HG02588 (cell line): ENCODE measurements around the gene MRPS22.
"Not testable (repeated sequence)": the region's sequence is repeated elsewhere in the genome, so short reads cannot be mapped to it uniquely, and the experiment has no call there.

Experiments used
- ATAC-seq: cut with Tn5 transposase; IDR thresholded peaks from one replicate; pipeline ENCODE4 v1.9.1; 2021; ENCODE audit warnings: mild to moderate bottlenecking, moderate library complexity; ENCODE audit not compliant: unreplicated experiment

The MRPS22 gene

GRCh38 chr3:139334675-139335074 is 9.1 kb upstream of the MRPS22 start:
- ATAC-seq: not testable (repeated sequence)

GRCh38 chr3:139338405-139338804 is 5.4 kb upstream of the MRPS22 start:
- ATAC-seq: no peak

DNA sequence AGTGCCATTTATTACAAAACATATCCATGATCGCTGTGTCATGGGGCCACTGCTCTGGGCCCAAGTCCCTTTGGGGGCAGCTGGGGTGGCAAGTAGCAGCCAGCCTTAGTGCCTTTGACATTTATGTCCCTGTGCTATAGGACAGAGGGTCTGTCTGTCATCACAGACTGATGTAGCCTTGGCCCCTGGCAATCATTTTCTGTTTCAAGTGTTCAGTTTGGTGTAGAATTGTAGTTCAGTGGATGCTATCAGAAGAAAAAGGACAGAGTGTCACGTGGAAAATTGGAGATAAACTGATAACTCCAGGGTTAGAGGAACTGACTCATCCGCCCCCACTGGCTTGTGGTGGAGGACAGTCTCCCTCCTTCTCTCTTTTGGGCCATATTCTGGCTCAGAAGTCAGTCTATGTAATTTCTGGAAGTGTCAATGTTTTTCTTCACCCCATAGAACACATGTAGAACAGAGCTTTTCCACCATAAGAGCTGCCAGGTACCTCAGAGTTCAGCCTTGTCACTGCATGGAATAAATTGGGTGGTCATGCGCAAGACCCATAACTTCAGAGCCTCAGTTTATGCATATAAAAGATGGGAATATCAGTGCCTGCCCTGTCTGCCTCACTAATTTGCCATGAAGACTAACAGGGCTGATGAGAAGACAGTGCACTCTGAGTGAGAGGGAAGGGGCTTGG is 4.5 kb upstream of the MRPS22 start:
- ATAC-seq: no peak

GRCh38 chr3:139340784-139341183 is 3.0 kb upstream of the MRPS22 start:
- no peak for ATAC-seq

DNA sequence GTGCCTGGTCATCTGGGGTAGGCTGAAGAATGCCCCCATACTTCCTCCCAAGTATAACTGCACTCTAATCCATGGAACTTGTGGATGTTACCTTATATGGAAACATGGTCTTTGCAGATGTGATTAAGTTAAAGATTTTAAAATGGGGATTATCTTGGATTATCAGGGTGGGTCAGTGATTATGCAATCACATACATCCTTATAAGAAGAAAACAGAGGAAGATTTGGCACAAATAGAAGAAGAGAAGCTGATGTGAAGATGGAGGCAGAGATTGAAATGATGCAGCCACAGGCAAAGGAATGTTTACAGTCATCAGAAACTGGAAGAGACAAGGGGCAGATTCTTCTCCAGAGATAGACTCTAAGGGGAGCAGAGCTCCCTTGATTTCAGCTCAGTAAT is 1.8 kb upstream of the MRPS22 start:
- no peak for ATAC-seq

- no peak for ATAC-seq
Measured at GRCh38 chr3:139346771-139347170, 3.0 kb downstream of the MRPS22 start.

- peak; percentile 41 for ATAC-seq
Measured at GRCh38 chr3:139353920-139354556, 10.2 kb downstream of the MRPS22 start.

GRCh38 chr3:139354661-139355060 is 10.8 kb downstream of the MRPS22 start:
- ATAC-seq: no peak

DNA sequence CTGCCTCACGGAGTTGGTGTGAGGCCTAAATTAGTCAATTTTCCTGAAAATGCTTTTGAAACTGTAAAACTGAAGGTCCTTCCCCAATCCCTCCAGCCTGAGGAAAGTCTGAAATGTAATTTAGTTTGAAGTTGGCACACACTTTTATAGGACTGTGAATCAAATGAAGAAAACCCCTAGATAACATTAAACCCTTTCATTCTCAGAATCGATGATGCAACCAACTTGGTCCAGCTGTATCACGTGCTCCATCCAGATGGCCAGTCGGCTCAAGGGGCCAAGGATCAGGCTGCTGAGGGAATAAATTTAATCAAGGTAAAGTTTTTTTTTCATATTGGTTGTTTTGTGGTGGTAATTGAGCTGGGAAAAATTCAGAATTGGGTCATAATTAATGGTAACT is 11.7 kb downstream of the MRPS22 start:
- no peak for ATAC-seq

GRCh38 chr3:139355891-139356290 is 12.1 kb downstream of the MRPS22 start:
- no peak for ATAC-seq

- ATAC-seq: peak; percentile 47
Measured at GRCh38 chr3:139357899-139358298, 14.1 kb downstream of the MRPS22 start.

DNA sequence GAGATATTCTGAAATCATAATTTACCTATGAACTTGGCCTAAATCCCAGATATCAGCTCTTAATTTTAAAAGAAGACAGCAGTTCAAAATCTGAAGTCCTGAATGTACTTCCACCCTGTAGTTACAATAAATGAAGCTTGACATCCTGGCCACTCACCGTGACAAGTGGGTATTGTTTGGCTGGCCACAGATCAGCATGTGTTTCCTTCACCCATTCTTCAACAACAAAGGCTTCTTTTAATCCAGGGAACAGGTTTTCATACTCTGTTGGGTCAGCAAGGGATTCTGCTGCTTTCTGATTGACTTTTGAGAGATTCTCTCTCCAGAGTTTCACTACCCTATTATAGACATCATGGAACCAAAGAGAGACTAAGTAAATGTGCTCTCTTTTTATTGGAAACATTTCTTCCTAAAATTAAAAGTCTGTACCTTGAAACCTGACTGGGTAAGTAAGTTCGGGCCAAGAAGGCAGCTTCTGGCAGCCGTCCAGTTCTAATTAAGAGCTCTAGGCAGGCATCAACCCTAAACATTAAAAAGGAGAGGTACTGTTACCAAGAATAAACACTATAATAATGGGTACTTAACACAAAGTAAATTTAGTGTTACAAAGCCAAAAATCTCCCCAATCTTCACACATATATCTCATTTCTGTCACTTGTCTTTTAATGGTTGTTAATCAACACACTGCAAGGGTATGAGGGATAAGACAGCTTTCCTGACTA is 15.2 kb downstream of the MRPS22 start:
- ATAC-seq: no peak

DNA sequence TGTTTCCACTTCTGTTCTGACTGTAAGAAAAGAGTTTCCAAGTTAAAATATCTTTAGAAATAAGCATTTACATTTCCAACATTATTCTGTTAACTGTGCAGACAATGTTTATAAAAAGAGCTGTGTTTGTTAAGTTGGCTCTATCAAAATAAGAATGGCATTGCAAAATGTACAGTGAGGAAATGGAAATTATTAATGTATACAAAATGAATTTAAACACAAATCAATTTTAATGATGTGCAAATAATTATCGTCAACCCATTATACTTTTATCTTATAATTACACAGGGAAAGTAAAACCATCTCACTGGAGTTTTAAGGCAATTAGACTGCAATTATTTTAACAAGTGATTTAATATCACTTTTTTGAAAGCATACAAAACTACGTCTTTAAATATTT is 17.5 kb downstream of the MRPS22 start:
- ATAC-seq: no peak

DNA sequence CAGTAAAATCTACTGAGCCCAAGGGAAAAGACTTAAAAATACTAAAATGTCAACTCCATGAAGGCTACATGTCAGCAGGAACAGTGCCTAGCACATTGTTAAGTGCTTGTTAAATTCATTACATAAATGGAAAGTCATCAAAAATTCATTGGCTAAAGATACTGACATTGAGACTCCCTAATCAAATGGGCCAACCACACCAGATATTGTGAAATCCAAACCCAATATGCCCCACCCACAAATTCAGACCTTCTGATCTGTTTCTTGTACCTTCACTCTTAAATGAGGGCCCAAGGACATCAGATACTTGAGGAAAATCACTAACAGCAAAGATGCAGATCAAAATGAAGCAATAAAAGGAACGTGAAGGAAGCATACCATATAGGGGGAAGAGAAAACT is 20.7 kb downstream of the MRPS22 start:
- ATAC-seq: no peak

DNA sequence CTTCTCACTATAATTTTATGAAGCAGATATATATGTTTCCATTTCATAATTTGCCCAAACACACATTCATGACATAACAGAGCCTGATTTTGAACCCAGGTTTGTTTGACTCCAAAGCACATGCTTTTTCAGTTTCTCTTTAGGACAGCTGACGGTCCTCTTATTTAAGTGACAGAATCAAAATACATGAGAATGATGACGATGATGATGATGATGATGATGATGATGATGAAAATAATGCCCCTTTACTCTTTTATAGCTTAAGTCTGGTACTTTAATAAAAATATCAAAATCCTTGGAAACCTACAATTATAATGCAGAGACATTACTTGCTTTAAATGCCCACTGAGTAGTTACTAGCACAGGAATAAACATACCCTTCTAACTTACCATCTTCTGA is 30.3 kb downstream of the MRPS22 start:
- ATAC-seq: no peak

DNA sequence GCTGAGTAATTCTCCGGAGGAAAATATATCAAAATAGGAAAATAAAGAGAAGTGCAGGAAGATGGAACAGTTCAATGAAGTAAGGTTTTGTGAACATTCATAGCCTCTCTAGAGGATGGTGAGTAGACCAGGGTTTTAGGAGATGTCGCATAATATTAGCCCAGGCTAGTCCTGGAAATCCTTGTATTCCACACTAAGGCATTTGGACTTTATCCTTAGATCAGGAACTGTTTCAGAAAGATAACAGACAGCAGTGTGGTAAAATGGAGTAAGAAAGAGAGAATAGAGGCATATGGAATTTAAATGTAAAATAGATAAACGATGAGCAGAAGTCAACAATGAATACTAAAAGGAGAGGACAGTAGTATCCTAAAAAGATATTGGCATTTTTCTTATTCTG is 33.6 kb downstream of the MRPS22 start:
- no peak for ATAC-seq

DNA sequence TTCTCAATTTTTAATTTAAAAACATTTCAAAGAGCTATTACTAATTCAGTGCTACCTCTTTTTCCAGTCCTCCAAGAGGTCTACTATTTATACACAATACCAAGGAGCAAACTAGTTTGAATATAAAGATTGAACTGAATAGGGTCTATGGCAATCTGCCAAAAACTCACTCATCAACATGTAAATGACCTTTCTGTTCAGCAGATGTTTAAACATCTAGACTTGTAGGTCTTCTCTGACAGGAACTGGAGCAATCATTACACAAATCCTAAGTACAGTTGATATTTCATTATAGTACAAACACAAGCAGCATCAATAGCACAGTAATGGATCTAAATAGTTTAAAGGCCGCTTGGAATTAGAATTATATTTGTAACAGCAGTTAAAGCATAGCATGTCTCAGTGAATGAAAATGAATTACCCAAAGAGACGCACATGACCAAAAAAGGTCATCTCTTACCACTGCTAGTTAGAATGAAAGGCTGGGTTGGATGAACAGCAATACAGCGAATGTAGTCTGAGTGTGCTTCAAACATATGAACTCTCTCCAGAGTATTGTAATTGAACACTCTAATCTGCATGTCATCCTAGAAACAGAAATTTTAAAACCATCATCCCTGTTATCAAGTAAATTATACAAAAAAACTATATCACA is 34.9 kb downstream of the MRPS22 start:
- ATAC-seq: no peak

- no peak for ATAC-seq
Measured at GRCh38 chr3:139380575-139380974, 36.8 kb downstream of the MRPS22 start.

- ATAC-seq: not testable (repeated sequence)
Measured at GRCh38 chr3:139382291-139382690, 38.5 kb downstream of the MRPS22 start.

GRCh38 chr3:139388077-139388476 is 44.3 kb downstream of the MRPS22 start:
- no peak for ATAC-seq

- no peak for ATAC-seq
Measured at GRCh38 chr3:139388821-139389551, 45.2 kb downstream of the MRPS22 start.
